ENCODE results near the gene NEK3.
"Not testable (repeated sequence)": the region's sequence is repeated elsewhere in the genome, so short reads cannot be mapped to it uniquely, and the experiment has no call there.

Gene NEK3

GRCh38 chr13:52169839-52170238 lies 10.4 kb upstream of the NEK3 start:
- DNase-seq, result no peak

- no peak for DNase-seq
Observed at GRCh38 chr13:52165411-52165810, 6.0 kb upstream of the NEK3 start.

- DNase-seq, result no peak
Observed at GRCh38 chr13:52164989-52165388, 5.6 kb upstream of the NEK3 start.

- not testable (repeated sequence) for DNase-seq
Observed at GRCh38 chr13:52163878-52164277, 4.5 kb upstream of the NEK3 start.

GRCh38 chr13:52162279-52163101 lies 3.1 kb upstream of the NEK3 start:
- no peak for DNase-seq

GRCh38 chr13:52161181-52161646 lies 1.8 kb upstream of the NEK3 start:
- no peak for DNase-seq

- no peak for DNase-seq
Observed at GRCh38 chr13:52160506-52160905, 1.1 kb upstream of the NEK3 start.

GRCh38 chr13:52160053-52160452 lies 656 bp upstream of the NEK3 start:
- no peak for DNase-seq

- peak; percentile 9 for DNase-seq
Observed at GRCh38 chr13:52158629-52159158, 703 bp downstream of the NEK3 start.

GRCh38 chr13:52156724-52157261 lies 2.6 kb downstream of the NEK3 start:
- no peak for DNase-seq

GRCh38 chr13:52155177-52155576 lies 4.2 kb downstream of the NEK3 start:
- DNase-seq, result no peak

- DNase-seq, result no peak
Observed at GRCh38 chr13:52147225-52147624, 12.2 kb downstream of the NEK3 start.

- no peak for DNase-seq
Observed at GRCh38 chr13:52141299-52141698, 18.1 kb downstream of the NEK3 start.

- DNase-seq, result no peak
Observed at GRCh38 chr13:52137489-52137888, 21.9 kb downstream of the NEK3 start.

- no peak for DNase-seq
Observed at GRCh38 chr13:52136763-52137162, 22.6 kb downstream of the NEK3 start.

GRCh38 chr13:52130641-52131040 lies 28.8 kb downstream of the NEK3 start:
- no peak for DNase-seq

- DNase-seq, result peak; percentile 48
Observed at GRCh38 chr13:52128714-52129700, 30.4 kb downstream of the NEK3 start, which contains the start of gene NEK5. TSS of gene NEK5 (minus strand) at chr13:52129073. CDS start at chr13:52127482, 1,591 bp downstream.

GRCh38 chr13:52127783-52128702 lies 31.4 kb downstream of the NEK3 start:
- peak; percentile 77 for DNase-seq

- DNase-seq, result no peak
Observed at GRCh38 chr13:52127378-52127777, 32.0 kb downstream of the NEK3 start.

- no peak for DNase-seq
Observed at GRCh38 chr13:52125547-52125946, 33.9 kb downstream of the NEK3 start.

GRCh38 chr13:52118595-52118994 lies 40.8 kb downstream of the NEK3 start:
- peak; percentile 64 for DNase-seq

- DNase-seq, result no peak
Observed at GRCh38 chr13:52118095-52118494, 41.3 kb downstream of the NEK3 start.

All from NCI-H2171 treated with DMSO at 0.1 percent for 48 hours (cell line).